Neural cell (in vitro differentiated cells): ENCODE results near the gene P2RY8. TPM values are rescaled to one million over a fixed set of nuclear protein-coding genes. Genes with fewer than 3 reads are reported as not detected.

Source experiments
- H2AFZ ChIP-seq: fragments of 200-600, 300-800 bp; sonication (generic), shearing (Covaris generic); 2 replicates; pipeline ENCODE4 v1.6.0; 2014; ENCODE audit warnings: low read depth, mild to moderate bottlenecking, antibody characterized with exemption, low read length, moderate library complexity
- H3F3A ChIP-seq: fragments of 200-600 bp; shearing (Covaris generic); 2 replicates; pipeline ENCODE4 v1.6.1; 2016; ENCODE audit warnings: mild to moderate bottlenecking, moderate library complexity, mixed read lengths, antibody characterized with exemption, low read length; ENCODE audit not compliant: insufficient read depth, poor library complexity, severe bottlenecking
- H3K27ac ChIP-seq: fragments of 200-600, 300-800 bp; sonication (generic), shearing (Covaris generic); 2 replicates; pipeline ENCODE4 v1.5.1; 2014; ENCODE audit warnings: mild to moderate bottlenecking, low read length, moderate library complexity
- H3K27me3 ChIP-seq: fragments of 300-800, 200-600 bp; sonication (generic), shearing (Covaris generic); 2 replicates; pipeline ENCODE4 v1.6.0; 2014; ENCODE audit warnings: mild to moderate bottlenecking, low read depth, low read length, moderate library complexity; ENCODE audit not compliant: insufficient read depth
- H3K36me3 ChIP-seq: fragments of 300-800, 200-600 bp; sonication (generic), shearing (Covaris generic); 2 replicates; pipeline ENCODE4 v1.5.1; 2014; ENCODE audit warnings: mild to moderate bottlenecking, antibody characterized with exemption, low read length, moderate library complexity; ENCODE audit not compliant: insufficient read depth
- H3K4me2 ChIP-seq: fragments of 300-800, 200-600 bp; sonication (generic), shearing (Covaris generic); 2 replicates; pipeline ENCODE4 v1.6.0; 2014; ENCODE audit warnings: mild to moderate bottlenecking, low read length
- H3K4me3 ChIP-seq: fragments of 300-800, 200-600 bp; sonication (generic), shearing (Covaris generic); 2 replicates; pipeline ENCODE4 v1.5.1; 2014; ENCODE audit warnings: mild to moderate bottlenecking, low read length, moderate library complexity
- H3K79me2 ChIP-seq: fragments of 200-600 bp; shearing (Covaris generic); replicated peaks from 2 replicates; pipeline ENCODE4 v1.6.0; 2014; ENCODE audit warnings: mild to moderate bottlenecking, low read length, moderate library complexity; ENCODE audit not compliant: insufficient read depth
- H3K9ac ChIP-seq: fragments of 300-800, 200-600 bp; sonication (generic), shearing (Covaris generic); 2 replicates; pipeline ENCODE4 v1.6.1; 2016; ENCODE audit warnings: mild to moderate bottlenecking, low read length, mixed read lengths
- H3K9me2 ChIP-seq: fragments of 200-600 bp; shearing (Covaris generic); 2 replicates; pipeline ENCODE4 v1.6.1; 2016; ENCODE audit warnings: mild to moderate bottlenecking, low read length, mixed read lengths; ENCODE audit not compliant: insufficient read depth
- H3K9me3 ChIP-seq: fragments of 200-600, 300-800 bp; sonication (generic), shearing (Covaris generic); 2 replicates; pipeline ENCODE4 v1.6.1; 2016; ENCODE audit warnings: mild to moderate bottlenecking, mixed run types, low read length, moderate library complexity, mixed read lengths
- H4K20me1 ChIP-seq: fragments of 200-600 bp; shearing (Covaris generic); 2 replicates; pipeline ENCODE4 v1.6.1; 2016; ENCODE audit warnings: mild to moderate bottlenecking, mixed run types; ENCODE audit not compliant: insufficient read depth
- CTCF ChIP-seq: fragments of 450-650 bp; IDR thresholded peaks from 2 replicates; pipeline ENCODE4 v1.5.1; 2014; ENCODE audit warnings: antibody characterized with exemption, mild to moderate bottlenecking, moderate library complexity; ENCODE audit not compliant: poor library complexity, severe bottlenecking
- EP300 ChIP-seq: fragments of 450-650 bp; conservative IDR thresholded peaks from 2 replicates; pipeline ENCODE4 v1.6.1; 2014; ENCODE audit warnings: antibody characterized with exemption, mild to moderate bottlenecking, moderate library complexity; ENCODE audit not compliant: poor library complexity, severe bottlenecking
- EZH2 ChIP-seq: fragments of 200-600, 300-800 bp; shearing (Covaris generic), sonication (generic); IDR thresholded peaks from 2 replicates; pipeline ENCODE4 v1.6.1; 2014; ENCODE audit warnings: antibody characterized with exemption, low read length, borderline replicate concordance, mild to moderate bottlenecking; ENCODE audit not compliant: insufficient read depth, poor library complexity, severe bottlenecking
- MXI1 ChIP-seq: fragments of 450-650 bp; conservative IDR thresholded peaks from 2 replicates; pipeline ENCODE4 v1.6.1; 2014; ENCODE audit warnings: antibody characterized with exemption, mild to moderate bottlenecking; ENCODE audit not compliant: poor library complexity, severe bottlenecking
- POLR2AphosphoS5 ChIP-seq: IDR thresholded peaks from 2 replicates; pipeline ENCODE4 v1.6.1; 2012
- RAD21 ChIP-seq: fragments of 450-650 bp; conservative IDR thresholded peaks from 2 replicates; pipeline ENCODE4 v1.6.1; 2014; ENCODE audit warnings: antibody characterized with exemption, mild to moderate bottlenecking, moderate library complexity
- REST ChIP-seq: IDR thresholded peaks from 2 replicates; pipeline ENCODE4 v1.6.1; 2012; ENCODE audit warnings: borderline replicate concordance
- SMC3 ChIP-seq: fragments of 450-650 bp; conservative IDR thresholded peaks from 2 replicates; pipeline ENCODE4 v1.6.1; 2014; ENCODE audit warnings: antibody characterized with exemption, mild to moderate bottlenecking, moderate library complexity; ENCODE audit not compliant: poor library complexity
- TAF1 ChIP-seq: IDR thresholded peaks from 2 replicates; pipeline ENCODE4 v1.6.1; 2012; ENCODE audit warnings: low read depth
- polyA plus RNA-seq: library from polyadenylated mRNA; depleted of rRNA; stranded (reverse); fragments of >200 nt; gene quantifications from 2 replicates; pipeline ENCODE4 v1.2.3, GENCODE V29; 2014

The P2RY8 gene
- polyA plus RNA-seq, 1 donor from 2014 or later = not detected

- H3K9me2 ChIP-seq = no peaks in the 10 kb centered on the region
- H3K4me3 ChIP-seq = no peak overlapping the region
- H3K27me3 ChIP-seq = no peaks in the 10 kb centered on the region
- H3K79me2 ChIP-seq = no peaks in the 10 kb centered on the region
- no peak overlapping the region for H3K9ac ChIP-seq
- H3K27ac ChIP-seq = no peak overlapping the region
- H4K20me1 ChIP-seq = no peaks in the 10 kb centered on the region
- no peak overlapping the region for H2AFZ ChIP-seq
- TF ChIP-seq RAD21 = no peak
- no peak for TF ChIP-seq POLR2AphosphoS5
- no peak for TF ChIP-seq EZH2
- no peak overlapping the region for H3K4me2 ChIP-seq
- H3K9me3 ChIP-seq = no peaks in the 10 kb centered on the region
- H3K36me3 ChIP-seq = no peaks in the 10 kb centered on the region
- H3F3A ChIP-seq = no peaks in the 10 kb centered on the region
These were observed 64.0 kb downstream of the P2RY8 start for GRCh38 chrX:1472975-1473374.

DNA sequence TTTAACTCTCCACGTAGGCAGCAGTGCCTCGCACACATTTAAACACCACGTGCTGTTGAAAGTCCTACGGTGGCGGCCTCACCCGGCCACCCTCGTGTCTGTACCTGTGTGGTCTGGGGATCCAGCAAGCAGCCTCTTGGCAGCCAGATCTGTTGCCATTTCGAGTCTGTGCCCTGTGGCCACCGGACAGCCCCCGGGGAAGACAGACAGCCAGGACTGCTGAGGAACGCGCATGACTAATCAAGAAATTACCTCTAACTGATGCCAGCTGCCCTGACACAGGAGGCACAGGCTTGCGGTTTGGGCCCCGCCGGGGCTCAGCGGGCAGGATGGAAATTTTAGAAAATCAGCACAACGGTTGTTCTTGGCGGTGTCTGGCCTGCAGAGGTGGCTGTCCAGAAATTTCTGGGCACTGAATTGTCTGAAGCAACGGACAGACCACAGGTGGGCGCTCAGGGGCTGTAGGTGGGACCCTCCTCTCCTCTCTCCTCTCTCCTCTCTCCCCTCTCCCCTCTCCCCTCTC, 68.7 kb downstream of the P2RY8 start:
- Histone ChIP-seq H3K9me2 (no peaks in the 10 kb centered on the region), H3K4me2 (no peak overlapping the region), H2AFZ (no peak overlapping the region)

More for the DNA sequence above, 68.7 kb downstream of the P2RY8 start:
- H3K27me3 ChIP-seq = no peaks in the 10 kb centered on the region
- H3K79me2 ChIP-seq = no peaks in the 10 kb centered on the region
- H3K9me3 ChIP-seq = no peaks in the 10 kb centered on the region
- no peak overlapping the region for H3K4me3 ChIP-seq
- H3F3A ChIP-seq = no peaks in the 10 kb centered on the region
- no peaks in the 10 kb centered on the region for H4K20me1 ChIP-seq
- no peak overlapping the region for H3K9ac ChIP-seq
- TF ChIP-seq CTCF (no peak), RAD21 (no peak), MXI1 (no peak), REST (no peak), EP300 (no peak), TAF1 (no peak), POLR2AphosphoS5 (no peak), EZH2 (no peak), SMC3 (no peak)
- no peak overlapping the region for H3K27ac ChIP-seq
- H3K36me3 ChIP-seq = no peaks in the 10 kb centered on the region
